ENCODE measurements around the gene RNASE1. TPM values are rescaled to one million over a fixed set of nuclear protein-coding genes. Genes with fewer than 3 reads are reported as not detected.

RNASE1 gene
- total and polyA plus RNA-seq, 9 of the 15 experiments (the other 6 are each of a cell fraction or from before 2014, with no cell fraction given) = 6.4 to 33.3 (median 13.9) TPM

DNA sequence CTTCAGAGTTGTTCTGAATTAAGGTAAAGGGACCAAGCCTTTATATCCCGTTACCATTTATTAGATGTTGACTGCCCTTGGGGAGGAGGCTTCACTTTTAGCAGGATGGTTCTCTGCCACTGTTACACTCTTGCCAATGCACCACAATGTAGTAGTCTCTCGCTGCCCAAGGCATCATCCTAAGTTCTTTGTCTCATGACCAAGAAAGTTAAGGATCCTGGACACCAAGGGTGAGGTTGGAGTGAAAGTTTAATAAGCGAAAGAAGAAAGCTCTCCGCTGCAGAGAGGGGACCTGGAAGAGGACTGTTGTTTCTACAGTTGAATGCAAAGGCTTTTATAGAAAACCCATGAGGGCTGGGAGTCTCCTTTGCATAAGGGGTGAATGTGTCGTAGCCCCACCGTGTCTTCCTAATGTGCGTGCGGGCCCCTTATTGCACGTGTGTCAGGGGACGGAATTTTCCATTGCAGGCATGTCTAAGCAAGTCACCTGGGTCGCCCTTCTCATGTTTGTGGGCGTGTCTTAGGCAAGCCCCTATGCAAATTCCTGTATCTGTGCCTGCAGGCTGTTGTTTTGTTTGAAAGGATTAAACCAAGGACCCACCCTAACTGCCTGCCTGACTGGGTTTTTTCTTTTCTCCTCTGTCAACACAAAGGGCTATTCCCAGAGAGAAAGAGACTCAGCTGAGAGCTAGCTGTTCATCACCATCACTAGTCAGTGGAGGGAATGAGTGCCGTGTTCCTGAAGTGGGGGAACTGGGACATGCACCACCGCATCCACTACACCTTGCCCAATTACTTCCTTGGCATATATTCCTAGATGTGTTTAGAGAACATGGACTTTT lies 17.6 kb upstream of the RNASE1 start (continued):
- TF ChIP-seq, protein P1, sequence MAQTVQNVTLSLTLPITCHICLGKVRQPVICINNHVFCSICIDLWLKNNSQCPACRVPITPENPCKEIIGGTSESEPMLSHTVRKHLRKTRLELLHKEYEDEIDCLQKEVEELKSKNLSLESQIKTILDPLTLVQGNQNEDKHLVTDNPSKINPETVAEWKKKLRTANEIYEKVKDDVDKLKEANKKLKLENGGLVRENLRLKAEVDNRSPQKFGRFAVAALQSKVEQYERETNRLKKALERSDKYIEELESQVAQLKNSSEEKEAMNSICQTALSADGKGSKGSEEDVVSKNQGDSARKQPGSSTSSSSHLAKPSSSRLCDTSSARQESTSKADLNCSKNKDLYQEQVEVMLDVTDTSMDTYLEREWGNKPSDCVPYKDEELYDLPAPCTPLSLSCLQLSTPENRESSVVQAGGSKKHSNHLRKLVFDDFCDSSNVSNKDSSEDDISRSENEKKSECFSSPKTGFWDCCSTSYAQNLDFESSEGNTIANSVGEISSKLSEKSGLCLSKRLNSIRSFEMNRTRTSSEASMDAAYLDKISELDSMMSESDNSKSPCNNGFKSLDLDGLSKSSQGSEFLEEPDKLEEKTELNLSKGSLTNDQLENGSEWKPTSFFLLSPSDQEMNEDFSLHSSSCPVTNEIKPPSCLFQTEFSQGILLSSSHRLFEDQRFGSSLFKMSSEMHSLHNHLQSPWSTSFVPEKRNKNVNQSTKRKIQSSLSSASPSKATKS (CRISPR knock-in tag; IDR thresholded peaks at IDR 0.05) = no peak
- TF ChIP-seq ETV5 (CRISPR knock-in tag; IDR thresholded peaks at IDR 0.05; ENCODE audit: low read depth) (no peak), PRDM10 (IDR thresholded peaks at IDR 0.05; ENCODE audit: partially characterized antibody) (peak; percentile 47), TBP (optimal IDR thresholded peaks at IDR 0.05; ENCODE audit: low read depth, low read length) (peak; percentile 58), HNRNPL (IDR thresholded peaks at IDR 0.05; ENCODE audit: low read depth, low read length) (no peak), MEIS2 (IDR thresholded peaks at IDR 0.05; ENCODE audit: partially characterized antibody) (peak; percentile 72), SPI1 (IDR thresholded peaks at IDR 0.05; ENCODE audit: borderline replicate concordance, low read depth, low read length) (no peak), ZNF695 (CRISPR knock-in tag; IDR thresholded peaks at IDR 0.05) (no peak), SAFB (IDR thresholded peaks at IDR 0.05; ENCODE audit: borderline replicate concordance, low read depth, low read length) (no peak), MCM2 (IDR thresholded peaks at IDR 0.05; ENCODE audit: low read depth) (no peak), ZNF280A (IDR thresholded peaks at IDR 0.05; ENCODE audit: low read depth, partially characterized antibody) (peak; percentile 81), FOS (IDR thresholded peaks at IDR 0.05; ENCODE audit: extremely low read depth, insufficient read length) (no peak), GABPB2 (CRISPR knock-in tag; conservative IDR thresholded peaks at IDR 0.05) (no peak), CEBPZ (IDR thresholded peaks at IDR 0.05; ENCODE audit: borderline replicate concordance, low read depth, low read length) (no peak), BHLHE40 (IDR thresholded peaks at IDR 0.05; ENCODE audit: low read length) (peak; percentile 56; the same call in 1 of the 2 replicates), BMI1 (IDR thresholded peaks at IDR 0.05; ENCODE audit: low read length) (no peak), FOXJ2 (tag; IDR thresholded peaks at IDR 0.05) (0 out of 2 replicates have a peak, but pooled peaks have one; percentile 53)

All from K562 (cell line).